Panc1 (cell line): ENCODE results near the gene MRPL44. TPM values are rescaled to one million over a fixed set of nuclear protein-coding genes. Genes with fewer than 3 reads are reported as not detected.

Experiments used
- ATAC-seq: fragments of 200-7000 bp; cut with Tn5 transposase; 2 replicates; pipeline ENCODE4 v1.9.1; 2020; ENCODE audit warnings: mild to moderate bottlenecking, moderate library complexity
- BruUV-seq: library from RNA; stranded (reverse); fragments of 400-500 nt; replicated peaks from 2 replicates; lab custom pipeline; 2021; lab: Mats Ljungman, UMichigan
- CTCF ChIA-PET: fragments of 300-600 bp; sonication (Branson Sonifier 250); formaldehyde crosslinking; loops from one replicate; lab custom pipeline; 2022; ENCODE audit warnings: antibody characterized with exemption; lab: Charles Lee
- POLR2A ChIA-PET: fragments of 300-600 bp; sonication (Branson Sonifier 250); formaldehyde crosslinking; loops from one replicate; lab custom pipeline; 2022; ENCODE audit warnings: antibody characterized with exemption; lab: Charles Lee
- DNase-seq: peaks from one replicate; pipeline ENCODE4 v3.0.0-alpha.2; 2010; ENCODE audit warnings: low read depth, low spot score
- H3K27ac ChIP-seq: 2 replicates; pipeline ENCODE4 v1.5.1; 2011; ENCODE audit warnings: mild to moderate bottlenecking, low read length, inconsistent platforms
- H3K27me3 ChIP-seq: fragments of 200-500 bp; sonication (Bioruptor generic); 2 replicates; pipeline ENCODE4 v1.6.0; 2014; ENCODE audit warnings: low read length, inconsistent platforms; ENCODE audit not compliant: control insufficient read depth, insufficient read depth
- H3K36me3 ChIP-seq: fragments of 200-500 bp; sonication (Bioruptor generic); 2 replicates; pipeline ENCODE4 v1.5.1; 2014; ENCODE audit warnings: inconsistent platforms, mild to moderate bottlenecking, low read length, moderate library complexity; ENCODE audit not compliant: control insufficient read depth, insufficient read depth
- H3K4me1 ChIP-seq: 2 replicates; pipeline ENCODE4 v1.5.1; 2011; ENCODE audit warnings: inconsistent platforms, mild to moderate bottlenecking, low read length, moderate library complexity; ENCODE audit not compliant: control insufficient read depth, insufficient read depth
- H3K4me3 ChIP-seq, 2 experiments: 2 replicates each; pipeline ENCODE4 v1.5.1; 2011 to 2012; ENCODE audit warnings: low read depth in 2 of 2, low read length in 2 of 2, mild to moderate bottlenecking in 2 of 2, inconsistent platforms in 1 of 2, moderate library complexity in 1 of 2
- H3K9me3 ChIP-seq: fragments of 200-500 bp; sonication (Bioruptor generic); 2 replicates; pipeline ENCODE4 v1.5.1; 2014; ENCODE audit warnings: low read depth, mild to moderate bottlenecking, inconsistent platforms, low read length, moderate library complexity; ENCODE audit not compliant: control insufficient read depth, insufficient read depth
- POLR2AphosphoS5 ChIP-seq: IDR thresholded peaks from 2 replicates; pipeline ENCODE4 v1.6.1; 2012; ENCODE audit warnings: mild to moderate bottlenecking, low read depth, low read length, moderate library complexity
- SIN3A ChIP-seq: IDR thresholded peaks from 2 replicates; pipeline ENCODE4 v1.6.1; 2012; ENCODE audit warnings: low read depth, mild to moderate bottlenecking, low read length, moderate library complexity, borderline replicate concordance; ENCODE audit not compliant: insufficient read depth
- TCF7L2 ChIP-seq: IDR thresholded peaks from 2 replicates; pipeline ENCODE4 v1.6.1; 2011; ENCODE audit warnings: mild to moderate bottlenecking, low read depth, low read length, inconsistent platforms
- in situ Hi-C: cut with HindIII; loops from 2 replicates; pipeline ENCODE4 v1.10.0; 2016; ENCODE audit warnings: low sequenced_read_pairs, low pct_unique_long_range_greater_than_20kb
- intact Hi-C: fragments of 100-400 bp; cut with micrococcal nuclease; formaldehyde crosslinking; loops from one replicate; pipeline ENCODE4 v1.10.0; 2022; ENCODE audit not compliant: unreplicated experiment
- total RNA-seq: library from RNA; stranded (reverse); gene quantifications from one replicate; pipeline ENCODE4 v1.2.1, GENCODE V29; 2021; ENCODE audit not compliant: unreplicated experiment
- TF ChIP-seq, protein P1 (sequence below), 2 experiments: IDR thresholded peaks; 2 replicates each; pipeline ENCODE4 v1.6.1; 2011 to 2012; ENCODE audit warnings: low read depth in 2 of 2, control low read depth in 1 of 2, low read length in 1 of 2, mild to moderate bottlenecking in 1 of 2, moderate library complexity in 1 of 2; ENCODE audit not compliant: insufficient read depth in 1 of 2
- TF ChIP-seq, protein P2 (sequence below): fragments of 450-650 bp; IDR thresholded peaks from 2 replicates; pipeline ENCODE4 v1.5.1; 2017; ENCODE audit warnings: mild to moderate bottlenecking

The MRPL44 gene
- total RNA-seq, 1 experiment from 2014 or later, result 27.8 TPM

DNA sequence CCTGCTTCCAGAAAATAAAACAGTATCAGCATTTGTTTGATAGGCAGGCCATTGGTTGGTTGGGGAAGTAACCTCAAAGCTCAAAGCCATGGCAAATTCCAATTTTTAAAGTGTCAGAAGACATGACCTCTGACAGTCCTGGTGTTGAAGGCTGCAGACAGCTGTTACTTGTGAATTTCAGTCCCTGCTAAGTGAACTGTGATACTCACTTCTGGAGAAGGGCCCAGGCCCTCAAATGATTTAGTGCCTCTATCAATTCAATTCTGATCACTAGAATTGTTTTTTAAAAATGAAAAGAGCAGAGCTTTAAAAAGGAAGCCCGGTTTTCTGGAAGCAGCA lies 23.1 kb downstream of the MRPL44 start:
- Histone ChIP-seq H3K4me3 (no peak overlapping the region), H3K27ac (no peak overlapping the region), H3K27me3 (0 out of 2 replicates have a peak, but pooled peaks cover 3% of the 10 kb centered on the region), H3K4me1 (no peaks in the 10 kb centered on the region), H3K36me3 (no peaks in the 10 kb centered on the region), H3K9me3 (no peaks in the 10 kb centered on the region)
- POLR2A ChIA-PET, result interaction anchor here (0.6 kb wide), 1 partner anchor 309 kb away, joined by 3 read pairs; no protein-coding TSS in a partner anchor
- ATAC-seq (no peak), DNase-seq (no peak)
- BruUV-seq, result no TSS peak
- TF ChIP-seq SIN3A (no peak), TCF7L2 (no peak), POLR2AphosphoS5 (no peak)
- TF ChIP-seq, protein P1, sequence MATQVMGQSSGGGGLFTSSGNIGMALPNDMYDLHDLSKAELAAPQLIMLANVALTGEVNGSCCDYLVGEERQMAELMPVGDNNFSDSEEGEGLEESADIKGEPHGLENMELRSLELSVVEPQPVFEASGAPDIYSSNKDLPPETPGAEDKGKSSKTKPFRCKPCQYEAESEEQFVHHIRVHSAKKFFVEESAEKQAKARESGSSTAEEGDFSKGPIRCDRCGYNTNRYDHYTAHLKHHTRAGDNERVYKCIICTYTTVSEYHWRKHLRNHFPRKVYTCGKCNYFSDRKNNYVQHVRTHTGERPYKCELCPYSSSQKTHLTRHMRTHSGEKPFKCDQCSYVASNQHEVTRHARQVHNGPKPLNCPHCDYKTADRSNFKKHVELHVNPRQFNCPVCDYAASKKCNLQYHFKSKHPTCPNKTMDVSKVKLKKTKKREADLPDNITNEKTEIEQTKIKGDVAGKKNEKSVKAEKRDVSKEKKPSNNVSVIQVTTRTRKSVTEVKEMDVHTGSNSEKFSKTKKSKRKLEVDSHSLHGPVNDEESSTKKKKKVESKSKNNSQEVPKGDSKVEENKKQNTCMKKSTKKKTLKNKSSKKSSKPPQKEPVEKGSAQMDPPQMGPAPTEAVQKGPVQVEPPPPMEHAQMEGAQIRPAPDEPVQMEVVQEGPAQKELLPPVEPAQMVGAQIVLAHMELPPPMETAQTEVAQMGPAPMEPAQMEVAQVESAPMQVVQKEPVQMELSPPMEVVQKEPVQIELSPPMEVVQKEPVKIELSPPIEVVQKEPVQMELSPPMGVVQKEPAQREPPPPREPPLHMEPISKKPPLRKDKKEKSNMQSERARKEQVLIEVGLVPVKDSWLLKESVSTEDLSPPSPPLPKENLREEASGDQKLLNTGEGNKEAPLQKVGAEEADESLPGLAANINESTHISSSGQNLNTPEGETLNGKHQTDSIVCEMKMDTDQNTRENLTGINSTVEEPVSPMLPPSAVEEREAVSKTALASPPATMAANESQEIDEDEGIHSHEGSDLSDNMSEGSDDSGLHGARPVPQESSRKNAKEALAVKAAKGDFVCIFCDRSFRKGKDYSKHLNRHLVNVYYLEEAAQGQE (IDR thresholded peaks at IDR 0.05; ENCODE audit: insufficient read depth in 1 of 2, low read depth in 2 of 2, low read length in 1 of 2), result no peak
- TF ChIP-seq, protein P2, sequence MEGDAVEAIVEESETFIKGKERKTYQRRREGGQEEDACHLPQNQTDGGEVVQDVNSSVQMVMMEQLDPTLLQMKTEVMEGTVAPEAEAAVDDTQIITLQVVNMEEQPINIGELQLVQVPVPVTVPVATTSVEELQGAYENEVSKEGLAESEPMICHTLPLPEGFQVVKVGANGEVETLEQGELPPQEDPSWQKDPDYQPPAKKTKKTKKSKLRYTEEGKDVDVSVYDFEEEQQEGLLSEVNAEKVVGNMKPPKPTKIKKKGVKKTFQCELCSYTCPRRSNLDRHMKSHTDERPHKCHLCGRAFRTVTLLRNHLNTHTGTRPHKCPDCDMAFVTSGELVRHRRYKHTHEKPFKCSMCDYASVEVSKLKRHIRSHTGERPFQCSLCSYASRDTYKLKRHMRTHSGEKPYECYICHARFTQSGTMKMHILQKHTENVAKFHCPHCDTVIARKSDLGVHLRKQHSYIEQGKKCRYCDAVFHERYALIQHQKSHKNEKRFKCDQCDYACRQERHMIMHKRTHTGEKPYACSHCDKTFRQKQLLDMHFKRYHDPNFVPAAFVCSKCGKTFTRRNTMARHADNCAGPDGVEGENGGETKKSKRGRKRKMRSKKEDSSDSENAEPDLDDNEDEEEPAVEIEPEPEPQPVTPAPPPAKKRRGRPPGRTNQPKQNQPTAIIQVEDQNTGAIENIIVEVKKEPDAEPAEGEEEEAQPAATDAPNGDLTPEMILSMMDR, result no peak
- intact Hi-C loops, result no loop called here
- in situ Hi-C loops, result no loop called here
- CTCF ChIA-PET, result no interaction called here

DNA sequence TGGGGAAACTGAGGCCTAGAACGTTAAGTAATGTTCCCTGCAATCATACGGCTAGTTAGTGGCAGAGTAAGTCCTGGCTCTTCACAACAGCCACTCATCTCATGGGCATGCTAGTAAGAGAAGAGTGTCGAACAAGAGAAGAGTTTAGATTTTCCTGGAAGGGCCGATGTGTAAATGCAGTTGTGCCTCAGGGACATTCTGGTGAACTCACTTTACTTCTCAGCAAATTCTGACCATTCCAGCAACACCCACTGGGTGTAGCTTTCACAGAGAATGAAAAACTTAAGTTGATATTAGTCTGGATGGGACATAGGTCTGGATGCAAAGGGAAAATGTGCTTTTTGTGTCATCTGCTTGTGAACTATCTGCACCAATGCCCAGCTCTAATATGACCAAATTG lies 23.5 kb downstream of the MRPL44 start:
- Histone ChIP-seq H3K4me1 (no peaks in the 10 kb centered on the region), H3K9me3 (no peaks in the 10 kb centered on the region), H3K36me3 (no peaks in the 10 kb centered on the region), H3K4me3 (no peak overlapping the region), H3K27ac (no peak overlapping the region), H3K27me3 (0 out of 2 replicates have a peak, but pooled peaks cover 3% of the 10 kb centered on the region)
- CTCF ChIA-PET, result no interaction called here
- no peak for DNase-seq
- TF ChIP-seq SIN3A (no peak), POLR2AphosphoS5 (no peak), TCF7L2 (no peak)
- TF ChIP-seq, protein P2, result no peak
- TF ChIP-seq, protein P1 (IDR thresholded peaks at IDR 0.05; ENCODE audit: insufficient read depth in 1 of 2, low read depth in 2 of 2, low read length in 1 of 2), result no peak
- in situ Hi-C loops, result no loop called here
- intact Hi-C loops, result no loop called here
- no peak for ATAC-seq
- no TSS peak for BruUV-seq
- POLR2A ChIA-PET, result no interaction called here
